ENCODE measurements around the gene OCA2.

OCA2 gene

GRCh38 chr15:27847775-27848710 lies 251.1 kb downstream of the OCA2 start:
- no peak for DNase-seq (ENCODE audit: low read depth)
- no peak overlapping the region for H3K4me3 ChIP-seq (ENCODE audit: low read depth, low read length)
- TF ChIP-seq CTCF (IDR thresholded peaks at IDR 0.05; ENCODE audit: low read depth, low read length, missing control alignments), result no peak

- H3K4me3 ChIP-seq (ENCODE audit: low read depth, low read length), result no peak overlapping the region
- TF ChIP-seq CTCF (IDR thresholded peaks at IDR 0.05; ENCODE audit: low read depth, low read length, missing control alignments), result no peak
- DNase-seq (ENCODE audit: low read depth), result no peak
These were observed 252.3 kb downstream of the OCA2 start for GRCh38 chr15:27846722-27847395.

GRCh38 chr15:27845535-27846369 lies 253.4 kb downstream of the OCA2 start:
- TF ChIP-seq CTCF (IDR thresholded peaks at IDR 0.05; ENCODE audit: low read depth, low read length, missing control alignments), result no peak
- no peak overlapping the region for H3K4me3 ChIP-seq (ENCODE audit: low read depth, low read length)

GRCh38 chr15:27844018-27844666 lies 255.0 kb downstream of the OCA2 start:
- no peak overlapping the region for H3K4me3 ChIP-seq (ENCODE audit: low read depth, low read length)
- no peak for TF ChIP-seq CTCF (IDR thresholded peaks at IDR 0.05; ENCODE audit: low read depth, low read length, missing control alignments)
- no peak for DNase-seq (ENCODE audit: low read depth)

More at GRCh38 chr15:27845535-27846369, 253.4 kb downstream of the OCA2 start:
- DNase-seq (ENCODE audit: low read depth), result no peak

- no peak overlapping the region for H3K4me3 ChIP-seq (ENCODE audit: low read depth, low read length)
- TF ChIP-seq CTCF (IDR thresholded peaks at IDR 0.05; ENCODE audit: low read depth, low read length, missing control alignments), result no peak
- no peak for DNase-seq (ENCODE audit: low read depth)
These were observed 256.0 kb downstream of the OCA2 start for GRCh38 chr15:27843146-27843545.

GRCh38 chr15:27842526-27842925 lies 256.6 kb downstream of the OCA2 start:
- TF ChIP-seq CTCF (IDR thresholded peaks at IDR 0.05; ENCODE audit: low read depth, low read length, missing control alignments), result no peak
- no peak overlapping the region for H3K4me3 ChIP-seq (ENCODE audit: low read depth, low read length)
- DNase-seq (ENCODE audit: low read depth), result no peak

All from GM12864 (cell line).